AG08395 (cell line): Measurements from ENCODE around the gene CYP27A1.

Source experiments
- DNase-seq: peaks from one replicate; pipeline ENCODE4 v3.0.0; 2012; ENCODE audit warnings: mixed read lengths, low spot score

Gene CYP27A1

DNA sequence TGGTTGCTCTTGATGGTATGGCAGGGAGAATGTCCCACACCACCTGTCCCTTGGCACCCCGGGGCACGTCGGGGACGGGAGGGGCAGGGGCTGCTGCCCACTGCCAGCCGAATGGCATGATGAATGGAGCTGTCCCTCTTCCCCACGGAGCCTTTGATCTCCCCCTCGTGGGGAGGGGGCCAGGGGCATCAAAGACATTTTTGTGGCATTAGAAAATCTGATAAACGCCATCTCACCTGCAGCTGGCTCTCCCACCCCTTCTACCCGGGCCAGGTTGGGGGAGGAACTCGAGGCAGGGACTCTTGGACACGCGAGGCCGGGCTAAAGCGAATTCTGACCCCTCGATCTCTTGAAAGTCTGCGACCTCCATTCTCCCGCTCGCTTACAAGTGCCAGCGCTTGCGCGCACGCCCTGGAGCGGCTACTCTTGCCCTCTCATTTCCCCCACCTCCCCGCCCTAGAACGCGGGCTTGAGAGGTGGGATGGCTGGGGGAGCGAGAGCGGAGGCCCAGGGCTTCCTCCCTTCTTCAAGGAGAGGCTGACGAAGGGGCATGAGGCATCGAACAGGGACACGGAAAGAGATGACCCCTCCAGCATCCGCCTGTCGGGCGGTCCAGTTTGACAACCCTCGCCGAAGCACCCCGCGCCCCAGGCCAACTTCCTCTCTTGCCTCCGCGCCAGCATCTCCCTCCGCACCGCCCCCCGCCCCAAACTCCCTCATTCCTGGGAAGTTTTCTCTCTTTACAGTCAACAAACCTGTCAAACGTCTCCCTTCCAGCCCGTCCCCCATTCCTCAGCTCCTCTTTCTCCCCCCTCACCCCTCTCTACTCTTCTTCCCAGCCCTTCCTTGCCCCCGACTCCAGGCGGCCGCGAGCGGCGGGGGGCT, 77.0 kb downstream of the CYP27A1 start:
- DNase-seq = no peak

DNA sequence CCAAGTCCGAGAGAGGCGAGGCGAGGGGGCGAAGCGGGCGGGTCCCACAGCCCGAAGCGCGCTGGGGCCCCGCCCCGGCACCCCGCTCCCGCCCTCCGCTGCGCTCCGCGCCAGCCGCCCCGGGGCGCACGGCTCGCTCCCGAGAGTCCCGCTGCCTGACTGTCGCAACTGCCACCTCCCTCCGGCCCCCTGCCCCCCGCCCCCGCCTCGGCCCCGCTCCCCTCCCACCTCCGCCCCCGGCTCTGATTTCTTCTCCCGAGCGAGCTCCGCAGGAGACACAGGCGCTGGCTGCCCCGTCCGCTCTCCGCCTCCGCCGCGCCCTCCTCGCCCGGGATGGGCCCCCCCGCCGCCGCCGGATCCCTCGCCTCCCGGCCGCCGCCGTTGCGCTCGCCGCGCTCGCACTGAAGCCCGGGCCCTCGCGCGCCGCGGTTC, 77.6 kb downstream of the CYP27A1 start, which contains the start of gene WNT6:
Gene WNT6, plus strand, starts transcription at position 250 of the 432 bp plus-strand sequence. CDS start 233 bp downstream, outside the sequence.
- DNase-seq = peak; percentile 22

DNA sequence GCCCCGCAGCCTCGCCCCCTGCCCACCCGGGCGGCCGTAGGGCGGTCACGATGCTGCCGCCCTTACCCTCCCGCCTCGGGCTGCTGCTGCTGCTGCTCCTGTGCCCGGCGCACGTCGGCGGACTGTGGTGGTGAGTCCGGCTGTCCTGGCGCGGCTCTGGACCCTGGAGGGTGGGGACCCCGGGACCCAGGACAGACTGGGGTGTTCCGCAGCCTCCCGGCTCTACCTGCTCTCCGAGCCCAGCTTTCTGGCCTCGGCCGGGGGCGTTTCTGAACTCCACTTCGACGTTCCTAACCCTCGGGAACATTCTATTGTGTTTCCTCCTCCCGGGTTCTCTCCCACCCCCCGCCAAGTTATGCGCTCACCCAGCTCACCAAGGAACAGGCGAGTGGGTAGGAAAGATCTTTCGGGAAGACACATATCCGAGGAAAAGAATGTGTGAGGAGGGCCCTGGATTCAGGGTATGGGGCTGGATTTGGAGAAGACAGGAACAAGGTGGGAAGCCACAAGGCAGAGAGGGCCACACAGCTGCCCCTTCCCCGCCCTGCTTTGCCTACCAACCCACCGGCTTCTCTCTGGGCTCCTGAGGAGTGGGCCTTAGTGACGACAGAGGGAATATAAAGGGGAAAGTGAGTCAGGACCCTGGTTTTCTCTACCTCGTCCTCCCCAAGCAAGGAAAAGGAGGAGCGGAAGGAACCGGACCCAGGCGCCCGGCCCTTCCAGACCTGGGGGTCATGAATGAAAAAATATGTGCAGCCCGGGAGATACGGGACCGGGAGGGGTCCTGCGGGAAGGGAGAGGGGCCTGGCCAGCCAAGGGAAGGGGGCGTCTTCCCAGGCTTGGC, 78.3 kb downstream of the CYP27A1 start:
- no peak for DNase-seq

DNA sequence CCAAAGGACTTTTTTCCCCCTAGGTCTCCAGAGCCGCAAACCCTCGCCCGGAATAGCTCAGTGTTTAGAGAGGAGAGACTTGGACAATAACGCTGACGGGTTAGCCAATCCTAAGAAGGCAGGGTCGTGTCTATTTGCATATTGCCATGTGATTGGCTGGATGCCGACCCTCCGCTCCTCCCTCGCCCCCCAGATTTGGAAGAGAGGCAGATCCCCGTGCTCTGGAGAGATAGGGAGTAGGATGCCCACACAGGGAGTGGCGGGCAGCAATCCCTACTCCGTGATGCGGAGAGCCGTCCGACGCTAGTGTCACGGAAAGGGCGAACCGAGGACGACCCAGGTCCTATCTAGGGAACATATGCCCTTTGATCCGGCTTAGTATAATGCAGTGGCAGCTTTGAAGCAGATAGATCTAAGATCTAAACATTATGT, 79.0 kb downstream of the CYP27A1 start:
- no peak for DNase-seq

DNA sequence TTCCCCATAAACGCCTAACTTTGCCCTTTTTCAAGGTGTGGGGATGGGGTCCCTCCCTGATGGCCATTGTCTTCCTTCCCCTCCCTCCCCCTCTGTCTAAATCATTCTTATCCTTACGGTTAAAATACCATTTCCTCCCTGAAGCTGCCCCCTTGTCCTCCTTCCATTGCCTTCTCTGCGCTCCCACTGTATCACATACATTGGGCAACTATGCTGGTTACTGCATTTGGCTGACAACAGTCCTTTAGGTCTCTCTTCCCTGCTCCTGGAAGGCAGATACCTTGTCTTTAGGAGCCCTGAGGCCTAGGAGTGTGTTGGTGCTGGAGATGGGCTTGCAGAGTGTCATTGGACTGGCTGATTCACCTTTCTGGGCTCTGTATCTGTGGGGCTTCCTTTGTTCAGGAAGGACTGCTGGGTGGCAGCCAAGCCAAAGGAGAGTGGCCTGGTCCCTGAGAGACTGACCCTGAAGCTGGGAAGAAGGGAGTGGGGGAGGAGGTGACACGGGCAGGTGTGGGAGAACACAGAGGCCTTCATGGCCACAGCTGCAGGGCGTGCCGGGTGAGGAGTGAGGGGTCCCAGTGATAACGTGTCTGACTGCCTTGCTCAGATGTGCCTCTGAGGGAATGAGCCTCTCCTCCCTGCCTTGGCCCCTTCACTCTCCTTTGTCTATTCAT, 79.8 kb downstream of the CYP27A1 start:
- DNase-seq = no peak

DNA sequence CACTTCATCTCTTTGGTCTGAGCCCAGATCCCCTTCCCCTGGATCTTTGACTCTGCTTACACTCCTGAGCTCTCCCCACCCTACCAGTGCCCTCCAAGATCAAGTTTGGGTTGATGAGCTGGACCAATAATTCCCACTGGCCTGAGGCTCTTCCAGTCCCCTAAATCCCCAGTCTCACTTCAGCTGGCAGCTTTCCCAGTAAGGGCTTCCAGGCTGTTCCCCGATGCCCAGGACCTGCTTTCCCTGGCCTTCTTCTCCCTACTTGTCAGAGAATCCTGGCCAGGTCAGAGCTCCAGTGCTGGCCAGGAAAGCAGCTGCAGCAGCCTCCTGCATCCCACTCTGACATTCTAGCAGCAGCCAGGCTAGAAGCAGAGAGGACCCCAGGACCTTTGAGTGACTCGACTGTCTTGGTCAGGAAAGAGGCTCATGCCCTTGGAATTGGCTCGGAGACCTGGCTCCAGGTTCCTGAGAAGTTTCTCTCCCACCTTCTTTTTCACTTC, 81.1 kb downstream of the CYP27A1 start:
- DNase-seq = no peak
